ENCODE data around the gene TPCN1. TPM values are rescaled to one million over a fixed set of nuclear protein-coding genes. Genes with fewer than 3 reads are reported as not detected.

Gene TPCN1
- total RNA-seq, 1 experiment from 2014 or later, result 13.5 TPM

DNA sequence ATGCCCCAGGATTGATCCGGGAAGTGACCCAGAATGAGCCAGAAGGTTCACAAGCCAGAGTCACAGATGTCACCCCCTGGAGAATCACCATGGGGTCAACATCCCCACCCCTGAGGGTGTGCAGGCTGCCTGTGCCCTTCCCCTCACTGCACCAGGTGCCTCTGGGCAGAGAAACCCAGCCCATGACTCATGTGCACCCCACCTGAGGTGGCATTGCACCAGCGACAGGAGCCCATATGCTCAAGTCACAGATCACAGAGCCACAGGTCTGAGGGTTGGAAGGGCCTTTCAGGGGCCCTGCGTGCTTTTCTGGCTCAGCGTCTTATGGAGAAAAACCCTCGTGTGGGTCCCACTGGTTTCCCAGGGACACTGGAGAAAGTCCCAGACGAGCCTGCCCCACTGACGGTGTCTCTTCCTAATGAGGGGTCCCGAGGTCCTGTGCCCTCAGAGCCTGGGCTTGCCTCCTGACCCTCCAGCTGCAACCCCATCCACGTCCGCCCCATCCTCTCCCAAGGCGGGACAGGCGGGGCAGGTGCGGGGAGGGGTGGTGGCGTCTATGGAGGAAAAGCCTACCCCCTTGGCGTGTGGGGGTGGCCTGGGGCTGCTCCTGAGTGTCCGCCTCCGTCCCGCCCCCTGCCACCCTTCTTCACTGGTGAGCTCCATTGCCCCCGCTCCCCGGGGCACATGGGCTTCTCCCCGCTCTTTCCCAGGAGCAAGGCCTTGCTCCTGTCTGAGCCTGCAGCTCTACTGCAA, 66.1 kb downstream of the TPCN1 start:
- peak; percentile 31 for DNase-seq
- no peak overlapping the region for H3K14ac ChIP-seq (ENCODE audit: insufficient read depth, low read length)
- no peaks in the 10 kb centered on the region for H3K79me1 ChIP-seq (ENCODE audit: insufficient read depth, low read depth, low read length, poor library complexity, severe bottlenecking)
- no peaks in the 10 kb centered on the region for H3K23me2 ChIP-seq (ENCODE audit: insufficient read length, low read depth, low read length, poor library complexity, severe bottlenecking)
- H2BK15ac ChIP-seq (ENCODE audit: low read depth, low read length), result no peak overlapping the region
- no peak overlapping the region for H4K8ac ChIP-seq (replicated peaks; ENCODE audit: insufficient read length, low read depth, low read length)
- H2AFZ ChIP-seq (ENCODE audit: low read length), result no peak overlapping the region
- Mint-ChIP-seq H3K36me3 (ENCODE audit: insufficient read depth in 1 of 3, low read depth in 3 of 3) (peaks cover 9 to 25% (median 9%) of the 10 kb centered on the region in 3 experiments; a peak in 5 of 7 replicates), H3K27me3 (ENCODE audit: low read depth) (no peaks in the 10 kb centered on the region), H3K4me1 (peaks cover 0 to 7% of the 10 kb centered on the region in 2 experiments; a peak in 1 of 4 replicates), H3K9me3 (no peaks in the 10 kb centered on the region), H3K4me3 (no peak overlapping the region), H3K27ac (peak overlapping the region in 2 of 3 experiments; percentile 31 to 84; a peak in 1 of 7 replicates)
- H3K9ac ChIP-seq (ENCODE audit: extremely low read depth, insufficient read length, low read length), result no peak overlapping the region
- no CpG with 5 or more reads among the region's 21 CpGs for WGBS (ENCODE audit: extremely low coverage, insufficient read length, low lambda C conversion rate)
- H3K56ac ChIP-seq (ENCODE audit: insufficient read length, low read depth, low read length), result no peak overlapping the region
- H4K20me1 ChIP-seq (ENCODE audit: control insufficient read depth, insufficient read depth, insufficient read length), result peaks cover 2% of the 10 kb centered on the region
- H2AK5ac ChIP-seq (ENCODE audit: insufficient read length, low read length), result no peak overlapping the region
- no peak overlapping the region for H3K4me2 ChIP-seq (ENCODE audit: insufficient read depth, insufficient read length, low read length)
- no peak overlapping the region for H2BK12ac ChIP-seq (ENCODE audit: insufficient read length, low read depth, low read length)
- H3K27ac ChIP-seq (ENCODE audit: insufficient read length, low read depth, low read length), result no peak overlapping the region
- no peak overlapping the region for H3K18ac ChIP-seq (ENCODE audit: insufficient read length, low read depth, low read length)
- no peak overlapping the region for H3T11ph ChIP-seq (ENCODE audit: low read length)
- H2BK120ac ChIP-seq (ENCODE audit: low read depth, low read length, poor library complexity, severe bottlenecking), result no peak overlapping the region
- H3K23ac ChIP-seq (ENCODE audit: insufficient read length, low read depth, low read length), result no peak overlapping the region
- no peak overlapping the region for H3K4ac ChIP-seq (ENCODE audit: low read depth, low read length)
- no peaks in the 10 kb centered on the region for H3K4me1 ChIP-seq (ENCODE audit: insufficient read depth, low read length)
- no peaks in the 10 kb centered on the region for H3K27me3 ChIP-seq (ENCODE audit: insufficient read depth, low read length)
- no peak overlapping the region for H4K5ac ChIP-seq (ENCODE audit: insufficient read length, low read depth, low read length)
- H2BK20ac ChIP-seq (ENCODE audit: low read depth, low read length, poor library complexity, severe bottlenecking), result no peak overlapping the region
- no peak overlapping the region for H4K91ac ChIP-seq (ENCODE audit: insufficient read length, low read depth, low read length)
- H2BK5ac ChIP-seq (ENCODE audit: insufficient read length, low read length), result no peak overlapping the region
- H3K79me2 ChIP-seq (ENCODE audit: insufficient read depth, low read length), result no peaks in the 10 kb centered on the region
- TF ChIP-seq, protein P1, sequence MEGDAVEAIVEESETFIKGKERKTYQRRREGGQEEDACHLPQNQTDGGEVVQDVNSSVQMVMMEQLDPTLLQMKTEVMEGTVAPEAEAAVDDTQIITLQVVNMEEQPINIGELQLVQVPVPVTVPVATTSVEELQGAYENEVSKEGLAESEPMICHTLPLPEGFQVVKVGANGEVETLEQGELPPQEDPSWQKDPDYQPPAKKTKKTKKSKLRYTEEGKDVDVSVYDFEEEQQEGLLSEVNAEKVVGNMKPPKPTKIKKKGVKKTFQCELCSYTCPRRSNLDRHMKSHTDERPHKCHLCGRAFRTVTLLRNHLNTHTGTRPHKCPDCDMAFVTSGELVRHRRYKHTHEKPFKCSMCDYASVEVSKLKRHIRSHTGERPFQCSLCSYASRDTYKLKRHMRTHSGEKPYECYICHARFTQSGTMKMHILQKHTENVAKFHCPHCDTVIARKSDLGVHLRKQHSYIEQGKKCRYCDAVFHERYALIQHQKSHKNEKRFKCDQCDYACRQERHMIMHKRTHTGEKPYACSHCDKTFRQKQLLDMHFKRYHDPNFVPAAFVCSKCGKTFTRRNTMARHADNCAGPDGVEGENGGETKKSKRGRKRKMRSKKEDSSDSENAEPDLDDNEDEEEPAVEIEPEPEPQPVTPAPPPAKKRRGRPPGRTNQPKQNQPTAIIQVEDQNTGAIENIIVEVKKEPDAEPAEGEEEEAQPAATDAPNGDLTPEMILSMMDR (conservative IDR thresholded peaks at IDR 0.05), result no peak
- no peaks in the 10 kb centered on the region for H3K9me3 ChIP-seq (ENCODE audit: control insufficient read depth, low read depth, low read length)

All from H9 (cell line).